GM10266 (cell line): ENCODE measurements around the gene LAMA1.

Source experiments
- DNase-seq: peaks from one replicate; pipeline ENCODE4 v3.0.0; 2012; ENCODE audit errors: extremely low spot score
- CTCF ChIP-seq: IDR thresholded peaks from 2 replicates; pipeline ENCODE4 v1.5.1; 2012; ENCODE audit warnings: mild to moderate bottlenecking, low read depth; ENCODE audit not compliant: control insufficient read depth, insufficient read depth; ENCODE audit errors: missing control alignments

Gene LAMA1

GRCh38 chr18:7117390-7118355 lies at the start of gene LAMA1:
LAMA1 (minus strand) TSS chr18:7117797; CDS start chr18:7117720, 77 bp downstream.
- no peak for TF ChIP-seq CTCF
- no peak for DNase-seq

- TF ChIP-seq CTCF, result no peak
- DNase-seq, result no peak
Measured at GRCh38 chr18:7165846-7166393, 48.3 kb upstream of the LAMA1 start.

- TF ChIP-seq CTCF, result no peak
- DNase-seq, result no peak
Measured at GRCh38 chr18:7164323-7165004, 46.9 kb upstream of the LAMA1 start.

- DNase-seq, result no peak
- TF ChIP-seq CTCF, result no peak
Measured at GRCh38 chr18:7158216-7158615, 40.6 kb upstream of the LAMA1 start.

- DNase-seq, result no peak
- no peak for TF ChIP-seq CTCF
Measured at GRCh38 chr18:7157760-7158159, 40.2 kb upstream of the LAMA1 start.

- no peak for TF ChIP-seq CTCF
Measured at GRCh38 chr18:7155887-7156286, 38.3 kb upstream of the LAMA1 start.

More at GRCh38 chr18:7155887-7156286, 38.3 kb upstream of the LAMA1 start:
- DNase-seq, result no peak
